HepG2 (cell line): ENCODE measurements around the gene FAM20A. TPM values are rescaled to one million over a fixed set of nuclear protein-coding genes. Genes with fewer than 3 reads are reported as not detected.

Experiments
- ASH2L ChIP-seq: fragments of 300-600, 200-600 bp; sonication (generic); IDR thresholded peaks from 2 replicates; pipeline ENCODE4 v1.7.0; 2017; ENCODE audit warnings: low read depth, mild to moderate bottlenecking, moderate library complexity, mixed read lengths, low read length; ENCODE audit not compliant: insufficient read length
- ELF1 ChIP-seq: sonication (generic); formaldehyde crosslinking; IDR thresholded peaks from 2 replicates; pipeline ENCODE4 v1.4.0; 2020; ENCODE audit warnings: missing genetic modification reagents
- ELF4 ChIP-seq: sonication (generic); formaldehyde crosslinking; IDR thresholded peaks from 2 replicates; pipeline ENCODE4 v1.5.0; 2020; ENCODE audit warnings: missing genetic modification reagents, mild to moderate bottlenecking, moderate library complexity, borderline replicate concordance
- FOXP1 ChIP-seq, 2 experiments: fragments of 450-650 bp in 1 of 2; IDR thresholded peaks; 2 replicates each; pipeline ENCODE4 v1.6.1; 2017 to 2018; ENCODE audit warnings: antibody characterized with exemption in 1 of 2
- GATA4 ChIP-seq: sonication (generic); IDR thresholded peaks from 2 replicates; pipeline ENCODE4 v1.6.1; 2016; ENCODE audit warnings: antibody characterized with exemption, low read depth, borderline replicate concordance
- HNRNPK ChIP-seq: fragments of 200-400 bp; formaldehyde crosslinking; IDR thresholded peaks from 2 replicates; pipeline ENCODE4 v1.6.1; 2018; ENCODE audit warnings: low read length, low read depth, moderate library complexity, mild to moderate bottlenecking; ENCODE audit not compliant: poor library complexity, severe bottlenecking
- KDM4B ChIP-seq: sonication (generic); formaldehyde crosslinking; IDR thresholded peaks from 2 replicates; pipeline ENCODE4 v1.4.0; 2020; ENCODE audit warnings: missing genetic modification reagents
- MBNL3 ChIP-seq: fragments of 250-450 bp; sonication (Bioruptor Pico); conservative IDR thresholded peaks from 2 replicates; pipeline ENCODE4 v1.8.0; 2022; ENCODE audit warnings: mild to moderate bottlenecking, inconsistent platforms
- MZF1 ChIP-seq: sonication (generic); formaldehyde crosslinking; IDR thresholded peaks from 2 replicates; pipeline ENCODE4 v1.8.1; 2023; ENCODE audit warnings: mild to moderate bottlenecking, missing genetic modification reagents, borderline replicate concordance
- NFKB2 ChIP-seq: sonication (generic); formaldehyde crosslinking; IDR thresholded peaks from 2 replicates; pipeline ENCODE4 v1.4.0; 2020; ENCODE audit warnings: missing genetic modification reagents, borderline replicate concordance
- PAWR ChIP-seq: sonication (generic); formaldehyde crosslinking; IDR thresholded peaks from 2 replicates; pipeline ENCODE4 v1.4.0; 2020; ENCODE audit warnings: missing genetic modification reagents, mild to moderate bottlenecking, borderline replicate concordance
- PRDM15 ChIP-seq: sonication (generic); formaldehyde crosslinking; IDR thresholded peaks from 2 replicates; pipeline ENCODE4 v1.4.0; 2020; ENCODE audit warnings: missing genetic modification reagents
- SKIL ChIP-seq: sonication (generic); formaldehyde crosslinking; IDR thresholded peaks from 2 replicates; pipeline ENCODE4 v1.8.0; 2022; ENCODE audit warnings: missing genetic modification reagents, mild to moderate bottlenecking, moderate library complexity, borderline replicate concordance
- SMARCE1 ChIP-seq: fragments of 450-650 bp; IDR thresholded peaks from 2 replicates; pipeline ENCODE4 v1.6.1; 2017; ENCODE audit warnings: borderline replicate concordance
- SRSF1 ChIP-seq: fragments of 200-400 bp; formaldehyde crosslinking; optimal IDR thresholded peaks from 2 replicates; pipeline ENCODE3; 2017; ENCODE audit warnings: mild to moderate bottlenecking, low read depth, low read length, moderate library complexity
- SYNCRIP ChIP-seq: fragments of 200-400 bp; formaldehyde crosslinking; IDR thresholded peaks from 2 replicates; pipeline ENCODE4 v1.6.1; 2018; ENCODE audit warnings: mild to moderate bottlenecking, low read depth, low read length; ENCODE audit not compliant: insufficient read depth
- TEAD2 ChIP-seq: sonication (generic); formaldehyde crosslinking; IDR thresholded peaks from 2 replicates; pipeline ENCODE4 v1.9.0; 2021; ENCODE audit warnings: missing genetic modification reagents
- TGIF2 ChIP-seq: IDR thresholded peaks from 2 replicates; pipeline ENCODE4 v1.6.1; 2016; ENCODE audit warnings: control low read depth, missing compliant biosample characterization
- THAP11 ChIP-seq: IDR thresholded peaks from 2 replicates; pipeline ENCODE4 v1.6.1; 2016; ENCODE audit warnings: missing biosample characterization, missing genetic modification reagents
- THAP9 ChIP-seq: sonication (generic); formaldehyde crosslinking; IDR thresholded peaks from 2 replicates; pipeline ENCODE4; 2020; ENCODE audit warnings: missing genetic modification reagents, mild to moderate bottlenecking, borderline replicate concordance
- ZFP62 ChIP-seq: sonication (generic); formaldehyde crosslinking; IDR thresholded peaks from 2 replicates; pipeline ENCODE4 v1.4.0; 2020; ENCODE audit warnings: missing genetic modification reagents
- ZNF747 ChIP-seq: sonication (generic); formaldehyde crosslinking; IDR thresholded peaks from 2 replicates; pipeline ENCODE4 v1.8.1; 2023; ENCODE audit warnings: missing genetic modification reagents, mild to moderate bottlenecking, borderline replicate concordance
- polyA plus RNA-seq, 8 experiments: library from polyadenylated mRNA; depleted of rRNA in 3 of 8; stranded (reverse) in 7 of 8; unstranded in 1 of 8; fragments of >200 nt; fragmentation: Illumina TruSeq in 4 of 8; extraction: Trizol in 4 of 8; gene quantifications; 2 replicates each; pipeline versions ENCODE4 v1.2.1 to v1.2.3, GENCODE V29; 2011 to 2016; ENCODE audit warnings: low read depth in 4 of 8, missing spikeins in 1 of 8, mixed read lengths in 1 of 8; ENCODE audit not compliant: insufficient read depth in 1 of 8
- total RNA-seq, 5 experiments: library from RNA; depleted of rRNA; stranded (reverse); fragments of >200 nt; fragmentation: Illumina TruSeq; extraction: Trizol; gene quantifications; 2 replicates each; pipeline ENCODE4 v1.2.3, GENCODE V29; 2016; ENCODE audit warnings: low read depth in 1 of 5

Gene FAM20A
- total and polyA plus RNA-seq, 2 of the 13 experiments (the other 11 are each of a cell fraction or from before 2014, with no cell fraction given), result 9.3 to 20.7 TPM

- TF ChIP-seq FOXP1 (IDR thresholded peaks at IDR 0.05) (no peak), FOXP1 (CRISPR knock-in tag; IDR thresholded peaks at IDR 0.05) (no peak), TGIF2 (peak; percentile 72; the same call in 1 of the 2 replicates), SMARCE1 (no peak), MZF1 (no peak), NFKB2 (CRISPR knock-in tag) (peak; percentile 68; the same call in 1 of the 2 replicates), PRDM15 (CRISPR knock-in tag) (peak; percentile 82), TEAD2 (CRISPR knock-in tag) (no peak), GATA4 (no peak), ELF4 (no peak), PAWR (CRISPR knock-in tag) (no peak), SKIL (CRISPR knock-in tag) (no peak), ZFP62 (CRISPR knock-in tag) (no peak), HNRNPK (peak; percentile 61), ASH2L (no peak), SRSF1 (no peak), KDM4B (CRISPR knock-in tag) (no peak), SYNCRIP (no peak), MBNL3 (CRISPR knock-in tag) (no peak), THAP11 (peak; percentile 26; the same call in 1 of the 2 replicates), ZNF747 (CRISPR knock-in tag) (no peak), THAP9 (CRISPR knock-in tag) (no peak), ELF1 (CRISPR knock-in tag) (no peak)
Observed at GRCh38 chr17:68600931-68601564, at the start of gene FAM20A (continued).
